HepG2 (cell line): Measurements from ENCODE around the gene SOCS7. TPM values are rescaled to one million over a fixed set of nuclear protein-coding genes. Genes with fewer than 3 reads are reported as not detected.

Source experiments
- BHLHE40 ChIP-seq: IDR thresholded peaks from 2 replicates; pipeline ENCODE4 v1.6.1; 2011; ENCODE audit warnings: low read length, improper control_type of control experiment
- BORCS8-MEF2B ChIP-seq: sonication (generic); formaldehyde crosslinking; IDR thresholded peaks from 2 replicates; pipeline ENCODE4 v1.8.0; 2022; ENCODE audit warnings: mild to moderate bottlenecking, missing genetic modification reagents
- DR1 ChIP-seq: sonication (generic); formaldehyde crosslinking; IDR thresholded peaks from 2 replicates; pipeline ENCODE4 v1.8.0; 2021; ENCODE audit warnings: mild to moderate bottlenecking, missing genetic modification reagents, inconsistent platforms
- FIP1L1 ChIP-seq: fragments of 200-400 bp; formaldehyde crosslinking; IDR thresholded peaks from 2 replicates; pipeline ENCODE4 v1.6.1; 2018; ENCODE audit warnings: low read depth, mild to moderate bottlenecking, low read length, moderate library complexity, borderline replicate concordance; ENCODE audit not compliant: insufficient read depth
- FOXM1 ChIP-seq: sonication (generic); formaldehyde crosslinking; IDR thresholded peaks from 2 replicates; pipeline ENCODE4 v1.5.0; 2020; ENCODE audit warnings: missing genetic modification reagents
- HNF4A ChIP-seq: sonication (generic); formaldehyde crosslinking; IDR thresholded peaks from 2 replicates; pipeline ENCODE4 v1.4.0; 2020; ENCODE audit warnings: missing genetic modification reagents
- HOXD1 ChIP-seq: sonication (generic); formaldehyde crosslinking; IDR thresholded peaks from 2 replicates; pipeline ENCODE4 v1.5.0; 2020; ENCODE audit warnings: missing genetic modification reagents
- IKZF1 ChIP-seq: fragments of 450-650 bp; IDR thresholded peaks from 2 replicates; pipeline ENCODE4 v1.7.1; 2016
- KMT2A ChIP-seq: sonication (generic); formaldehyde crosslinking; IDR thresholded peaks from 2 replicates; pipeline ENCODE4 v1.4.0; 2020; ENCODE audit warnings: missing genetic modification reagents
- MAF1 ChIP-seq: sonication (generic); formaldehyde crosslinking; IDR thresholded peaks from 2 replicates; pipeline ENCODE4 v1.5.0; 2020; ENCODE audit warnings: missing genetic modification reagents, borderline replicate concordance
- NFKB2 ChIP-seq: sonication (generic); formaldehyde crosslinking; IDR thresholded peaks from 2 replicates; pipeline ENCODE4 v1.4.0; 2020; ENCODE audit warnings: missing genetic modification reagents, borderline replicate concordance
- PITX1 ChIP-seq: sonication (generic); formaldehyde crosslinking; IDR thresholded peaks from 2 replicates; pipeline ENCODE4 v1.5.1; 2020; ENCODE audit warnings: mild to moderate bottlenecking, missing genetic modification reagents
- RXRA ChIP-seq: sonication (generic); formaldehyde crosslinking; IDR thresholded peaks from 2 replicates; pipeline ENCODE4 v1.5.1; 2020; ENCODE audit warnings: missing genetic modification reagents
- ZBTB20 ChIP-seq: sonication (generic); formaldehyde crosslinking; IDR thresholded peaks from 2 replicates; pipeline ENCODE4 v1.8.1; 2023; ENCODE audit warnings: missing genetic modification reagents, low read depth, mild to moderate bottlenecking, borderline replicate concordance
- ZBTB7A ChIP-seq: sonication (generic); formaldehyde crosslinking; IDR thresholded peaks from 2 replicates; pipeline ENCODE4 v1.8.0; 2022; ENCODE audit warnings: mild to moderate bottlenecking, missing genetic modification reagents
- ZNF20 ChIP-seq: sonication (generic); formaldehyde crosslinking; IDR thresholded peaks from 2 replicates; pipeline ENCODE4 v1.4.0; 2020; ENCODE audit warnings: mild to moderate bottlenecking, moderate library complexity, missing genetic modification reagents
- ZNF552 ChIP-seq: sonication (generic); formaldehyde crosslinking; IDR thresholded peaks from 2 replicates; pipeline ENCODE4 v1.9.0; 2022; ENCODE audit warnings: missing genetic modification reagents, mild to moderate bottlenecking, borderline replicate concordance
- ZNF644 ChIP-seq: IDR thresholded peaks from 2 replicates; pipeline ENCODE4 v1.6.1; 2016; ENCODE audit warnings: low read depth
- ZNF672 ChIP-seq: sonication (generic); formaldehyde crosslinking; IDR thresholded peaks from 2 replicates; pipeline ENCODE4 v1.8.1; 2022; ENCODE audit warnings: missing genetic modification reagents
- ZNF891 ChIP-seq: sonication (generic); formaldehyde crosslinking; IDR thresholded peaks from 2 replicates; pipeline ENCODE4 v1.5.0; 2020; ENCODE audit warnings: mild to moderate bottlenecking, missing genetic modification reagents
- polyA plus RNA-seq, 8 experiments: library from polyadenylated mRNA; depleted of rRNA in 3 of 8; stranded (reverse) in 7 of 8; unstranded in 1 of 8; fragments of >200 nt; fragmentation: Illumina TruSeq in 4 of 8; extraction: Trizol in 4 of 8; gene quantifications; 2 replicates each; pipeline versions ENCODE4 v1.2.1 to v1.2.3, GENCODE V29; 2011 to 2016; ENCODE audit warnings: low read depth in 4 of 8, missing spikeins in 1 of 8, mixed read lengths in 1 of 8; ENCODE audit not compliant: insufficient read depth in 1 of 8
- total RNA-seq, 5 experiments: library from RNA; depleted of rRNA; stranded (reverse); fragments of >200 nt; fragmentation: Illumina TruSeq; extraction: Trizol; gene quantifications; 2 replicates each; pipeline ENCODE4 v1.2.3, GENCODE V29; 2016; ENCODE audit warnings: low read depth in 1 of 5
- TF ChIP-seq, protein P1 (sequence below): sonication (generic); formaldehyde crosslinking; IDR thresholded peaks from 2 replicates; pipeline ENCODE4 v1.9.0; 2021; ENCODE audit warnings: missing genetic modification reagents, borderline replicate concordance
- TF ChIP-seq, protein P2 (sequence below): sonication (generic); formaldehyde crosslinking; IDR thresholded peaks from 2 replicates; pipeline ENCODE4 v1.5.0; 2020; ENCODE audit warnings: missing genetic modification reagents, mild to moderate bottlenecking, borderline replicate concordance
- TF ChIP-seq, protein P3 (sequence below): sonication (generic); formaldehyde crosslinking; IDR thresholded peaks from 2 replicates; pipeline ENCODE4 v1.8.0; 2022; ENCODE audit warnings: missing genetic modification reagents, mild to moderate bottlenecking, borderline replicate concordance
- TF ChIP-seq, protein P4 (sequence below): IDR thresholded peaks from 2 replicates; pipeline ENCODE4 v1.6.1; 2016; ENCODE audit warnings: mild to moderate bottlenecking, missing biosample characterization, missing genetic modification reagents

The SOCS7 gene
- total and polyA plus RNA-seq, 2 of the 13 experiments (the other 11 are each of a cell fraction or from before 2014, with no cell fraction given), result 19.2 to 24.2 TPM

DNA sequence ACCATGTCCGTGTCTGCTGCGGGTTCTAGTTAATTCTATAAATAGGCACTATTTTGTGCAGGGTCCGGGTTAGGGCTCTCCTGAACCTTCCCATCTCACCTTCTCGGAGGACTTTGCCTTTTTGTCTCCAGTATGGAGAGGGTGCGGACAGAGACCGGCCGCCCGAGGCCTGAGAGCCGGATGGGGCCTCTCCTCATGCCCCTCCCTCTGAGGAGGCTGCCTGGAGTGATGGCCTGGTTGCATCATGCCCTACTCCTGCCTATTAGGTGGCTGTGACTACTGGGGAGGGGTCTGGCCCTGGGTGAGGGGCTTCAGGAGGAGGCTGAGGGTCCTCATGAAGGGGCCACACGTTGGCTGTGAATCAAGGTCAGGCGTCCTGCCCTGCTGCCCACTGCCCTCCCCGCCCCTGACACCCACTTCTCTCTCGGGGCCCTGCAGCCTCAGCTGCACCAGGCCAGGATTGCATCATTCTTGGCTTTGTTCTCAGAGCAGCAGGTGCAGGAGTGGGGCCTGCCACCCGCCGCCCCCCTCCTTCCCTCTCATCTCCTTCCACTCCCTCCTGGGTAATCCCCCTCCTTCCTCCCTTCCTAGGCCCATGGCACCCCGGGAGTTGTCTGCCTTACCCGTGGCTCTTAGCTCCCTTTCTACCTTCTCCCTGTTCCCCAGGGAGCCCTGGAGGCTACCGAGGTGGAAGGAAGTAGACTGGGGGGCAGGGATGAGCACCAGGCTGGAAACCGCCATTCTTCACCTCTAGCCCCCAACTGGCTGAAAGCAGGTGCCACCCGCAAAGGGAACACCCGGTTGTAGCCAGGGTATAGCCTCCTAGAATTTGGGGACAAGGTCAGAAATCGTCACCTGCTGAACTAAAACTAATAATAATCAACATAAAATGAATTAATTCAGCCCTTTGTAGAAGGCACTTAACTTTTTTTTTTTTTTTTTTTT, 63.9 kb downstream of the SOCS7 start (continued):
- TF ChIP-seq, protein P1, sequence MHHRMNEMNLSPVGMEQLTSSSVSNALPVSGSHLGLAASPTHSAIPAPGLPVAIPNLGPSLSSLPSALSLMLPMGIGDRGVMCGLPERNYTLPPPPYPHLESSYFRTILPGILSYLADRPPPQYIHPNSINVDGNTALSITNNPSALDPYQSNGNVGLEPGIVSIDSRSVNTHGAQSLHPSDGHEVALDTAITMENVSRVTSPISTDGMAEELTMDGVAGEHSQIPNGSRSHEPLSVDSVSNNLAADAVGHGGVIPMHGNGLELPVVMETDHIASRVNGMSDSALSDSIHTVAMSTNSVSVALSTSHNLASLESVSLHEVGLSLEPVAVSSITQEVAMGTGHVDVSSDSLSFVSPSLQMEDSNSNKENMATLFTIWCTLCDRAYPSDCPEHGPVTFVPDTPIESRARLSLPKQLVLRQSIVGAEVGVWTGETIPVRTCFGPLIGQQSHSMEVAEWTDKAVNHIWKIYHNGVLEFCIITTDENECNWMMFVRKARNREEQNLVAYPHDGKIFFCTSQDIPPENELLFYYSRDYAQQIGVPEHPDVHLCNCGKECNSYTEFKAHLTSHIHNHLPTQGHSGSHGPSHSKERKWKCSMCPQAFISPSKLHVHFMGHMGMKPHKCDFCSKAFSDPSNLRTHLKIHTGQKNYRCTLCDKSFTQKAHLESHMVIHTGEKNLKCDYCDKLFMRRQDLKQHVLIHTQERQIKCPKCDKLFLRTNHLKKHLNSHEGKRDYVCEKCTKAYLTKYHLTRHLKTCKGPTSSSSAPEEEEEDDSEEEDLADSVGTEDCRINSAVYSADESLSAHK (CRISPR knock-in tag), result peak; percentile 27; the same call in 1 of the 2 replicates
- TF ChIP-seq HOXD1 (CRISPR knock-in tag), result peak; percentile 21; the same call in 1 of the 2 replicates
- TF ChIP-seq ZNF644, result peak; percentile 42
- 0 out of 2 replicates have a peak, but pooled peaks have one; percentile 52 for TF ChIP-seq ZNF20 (CRISPR knock-in tag)
- no peak for TF ChIP-seq ZBTB20 (CRISPR knock-in tag)
- TF ChIP-seq ZNF552, result 0 out of 2 replicates have a peak, but pooled peaks have one; percentile 21
- no peak; the same call in 1 of the 2 replicates for TF ChIP-seq DR1 (CRISPR knock-in tag)
- TF ChIP-seq, protein P2, sequence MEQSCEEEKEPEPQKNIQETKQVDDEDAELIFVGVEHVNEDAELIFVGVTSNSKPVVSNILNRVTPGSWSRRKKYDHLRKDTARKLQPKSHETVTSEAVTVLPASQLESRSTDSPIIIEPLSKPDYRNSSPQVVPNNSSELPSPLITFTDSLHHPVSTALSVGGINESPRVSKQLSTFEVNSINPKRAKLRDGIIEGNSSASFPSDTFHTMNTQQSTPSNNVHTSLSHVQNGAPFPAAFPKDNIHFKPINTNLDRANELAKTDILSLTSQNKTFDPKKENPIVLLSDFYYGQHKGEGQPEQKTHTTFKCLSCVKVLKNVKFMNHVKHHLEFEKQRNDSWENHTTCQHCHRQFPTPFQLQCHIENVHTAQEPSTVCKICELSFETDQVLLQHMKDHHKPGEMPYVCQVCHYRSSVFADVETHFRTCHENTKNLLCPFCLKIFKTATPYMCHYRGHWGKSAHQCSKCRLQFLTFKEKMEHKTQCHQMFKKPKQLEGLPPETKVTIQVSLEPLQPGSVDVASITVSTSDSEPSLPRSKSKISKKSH (CRISPR knock-in tag), result 0 out of 2 replicates have a peak, but pooled peaks have one; percentile 12
- TF ChIP-seq, protein P3, sequence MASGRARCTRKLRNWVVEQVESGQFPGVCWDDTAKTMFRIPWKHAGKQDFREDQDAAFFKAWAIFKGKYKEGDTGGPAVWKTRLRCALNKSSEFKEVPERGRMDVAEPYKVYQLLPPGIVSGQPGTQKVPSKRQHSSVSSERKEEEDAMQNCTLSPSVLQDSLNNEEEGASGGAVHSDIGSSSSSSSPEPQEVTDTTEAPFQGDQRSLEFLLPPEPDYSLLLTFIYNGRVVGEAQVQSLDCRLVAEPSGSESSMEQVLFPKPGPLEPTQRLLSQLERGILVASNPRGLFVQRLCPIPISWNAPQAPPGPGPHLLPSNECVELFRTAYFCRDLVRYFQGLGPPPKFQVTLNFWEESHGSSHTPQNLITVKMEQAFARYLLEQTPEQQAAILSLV (CRISPR knock-in tag), result peak; percentile 55; the same call in 1 of the 2 replicates
- TF ChIP-seq FOXM1 (CRISPR knock-in tag), result no peak
- TF ChIP-seq, protein P4, sequence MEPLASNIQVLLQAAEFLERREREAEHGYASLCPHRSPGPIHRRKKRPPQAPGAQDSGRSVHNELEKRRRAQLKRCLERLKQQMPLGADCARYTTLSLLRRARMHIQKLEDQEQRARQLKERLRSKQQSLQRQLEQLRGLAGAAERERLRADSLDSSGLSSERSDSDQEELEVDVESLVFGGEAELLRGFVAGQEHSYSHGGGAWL (CRISPR knock-in tag), result peak; percentile 65; the same call in 1 of the 2 replicates
- TF ChIP-seq BHLHE40, result peak; percentile 43
- TF ChIP-seq ZNF672 (CRISPR knock-in tag), result no peak
- TF ChIP-seq MAF1, result no peak; the same call in 1 of the 2 replicates
- TF ChIP-seq HNF4A (CRISPR knock-in tag), result peak; percentile 45
- TF ChIP-seq BORCS8-MEF2B (CRISPR knock-in tag), result peak; percentile 63; the same call in 1 of the 2 replicates
- TF ChIP-seq NFKB2 (CRISPR knock-in tag), result peak; percentile 9; the same call in 1 of the 2 replicates
- 0 out of 2 replicates have a peak, but pooled peaks have one; percentile 42 for TF ChIP-seq PITX1 (CRISPR knock-in tag)
- TF ChIP-seq ZBTB7A (CRISPR knock-in tag), result peak; percentile 100
- TF ChIP-seq FIP1L1, result peak; percentile 67; the same call in 1 of the 2 replicates
- no peak for TF ChIP-seq IKZF1
- peak; percentile 93 for TF ChIP-seq ZNF891
- peak; percentile 62; the same call in 1 of the 2 replicates for TF ChIP-seq RXRA (CRISPR knock-in tag)
- no peak for TF ChIP-seq KMT2A (CRISPR knock-in tag)
